ENCODE measurements around the gene ATF6B.

Gene ATF6B

DNA sequence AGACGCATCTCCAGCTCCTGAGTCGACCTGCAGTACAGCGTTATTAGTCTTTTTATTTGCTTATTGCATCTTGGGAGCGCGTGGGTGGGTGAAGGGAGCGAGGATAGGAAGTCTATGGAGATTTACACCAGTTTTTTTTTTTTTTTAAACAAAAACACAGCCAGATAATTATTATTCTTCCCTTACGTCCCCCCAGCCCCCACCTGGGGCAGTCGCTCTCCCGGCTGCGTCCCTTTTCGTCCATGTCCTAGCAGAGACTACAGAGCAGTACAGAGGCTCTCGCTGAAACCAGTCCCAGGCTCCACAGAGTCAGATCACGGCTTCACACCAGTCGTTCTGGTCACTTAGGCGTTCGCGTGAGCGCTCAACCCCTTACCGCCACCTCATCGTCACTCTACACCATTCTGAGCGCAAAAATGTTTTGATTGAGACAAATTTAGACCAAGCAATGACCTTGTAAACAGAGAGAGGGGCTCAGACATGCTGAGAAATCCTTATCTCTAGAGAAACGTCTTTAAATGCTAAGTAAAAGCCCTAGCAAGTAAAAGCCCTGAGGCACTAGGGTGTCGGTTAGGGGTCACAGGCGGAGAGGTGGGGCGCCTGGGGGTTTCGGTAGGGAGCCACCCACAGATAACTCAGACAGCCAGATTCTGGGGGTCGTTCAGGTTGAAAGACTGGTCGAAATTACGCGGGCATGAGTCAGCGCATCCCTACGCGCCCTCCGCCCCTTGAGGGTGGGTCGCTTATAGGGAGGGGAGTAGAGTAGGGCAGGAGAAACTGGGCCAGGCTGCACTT is 24.9 kb upstream of the ATF6B start:
- Histone ChIP-seq H3K27me3 (replicated peaks) (no peaks in the 10 kb centered on the region), H3K4me3 (ENCODE audit: low read depth, low read length) (peak overlapping the region; percentile 86), H3K27ac (peak overlapping the region; percentile 80), H3K36me3 (replicated peaks) (peaks cover 6% of the 10 kb centered on the region)
- TF ChIP-seq, protein P1, sequence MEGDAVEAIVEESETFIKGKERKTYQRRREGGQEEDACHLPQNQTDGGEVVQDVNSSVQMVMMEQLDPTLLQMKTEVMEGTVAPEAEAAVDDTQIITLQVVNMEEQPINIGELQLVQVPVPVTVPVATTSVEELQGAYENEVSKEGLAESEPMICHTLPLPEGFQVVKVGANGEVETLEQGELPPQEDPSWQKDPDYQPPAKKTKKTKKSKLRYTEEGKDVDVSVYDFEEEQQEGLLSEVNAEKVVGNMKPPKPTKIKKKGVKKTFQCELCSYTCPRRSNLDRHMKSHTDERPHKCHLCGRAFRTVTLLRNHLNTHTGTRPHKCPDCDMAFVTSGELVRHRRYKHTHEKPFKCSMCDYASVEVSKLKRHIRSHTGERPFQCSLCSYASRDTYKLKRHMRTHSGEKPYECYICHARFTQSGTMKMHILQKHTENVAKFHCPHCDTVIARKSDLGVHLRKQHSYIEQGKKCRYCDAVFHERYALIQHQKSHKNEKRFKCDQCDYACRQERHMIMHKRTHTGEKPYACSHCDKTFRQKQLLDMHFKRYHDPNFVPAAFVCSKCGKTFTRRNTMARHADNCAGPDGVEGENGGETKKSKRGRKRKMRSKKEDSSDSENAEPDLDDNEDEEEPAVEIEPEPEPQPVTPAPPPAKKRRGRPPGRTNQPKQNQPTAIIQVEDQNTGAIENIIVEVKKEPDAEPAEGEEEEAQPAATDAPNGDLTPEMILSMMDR (IDR thresholded peaks at IDR 0.05; ENCODE audit: low read depth, low read length, missing control alignments): no peak
- in situ Hi-C loops (cut with HindIII; ENCODE audit: low pct_ligation_motif_present, low sequenced_read_pairs): no loop called here
- DNase-seq: peak; percentile 58

DNA sequence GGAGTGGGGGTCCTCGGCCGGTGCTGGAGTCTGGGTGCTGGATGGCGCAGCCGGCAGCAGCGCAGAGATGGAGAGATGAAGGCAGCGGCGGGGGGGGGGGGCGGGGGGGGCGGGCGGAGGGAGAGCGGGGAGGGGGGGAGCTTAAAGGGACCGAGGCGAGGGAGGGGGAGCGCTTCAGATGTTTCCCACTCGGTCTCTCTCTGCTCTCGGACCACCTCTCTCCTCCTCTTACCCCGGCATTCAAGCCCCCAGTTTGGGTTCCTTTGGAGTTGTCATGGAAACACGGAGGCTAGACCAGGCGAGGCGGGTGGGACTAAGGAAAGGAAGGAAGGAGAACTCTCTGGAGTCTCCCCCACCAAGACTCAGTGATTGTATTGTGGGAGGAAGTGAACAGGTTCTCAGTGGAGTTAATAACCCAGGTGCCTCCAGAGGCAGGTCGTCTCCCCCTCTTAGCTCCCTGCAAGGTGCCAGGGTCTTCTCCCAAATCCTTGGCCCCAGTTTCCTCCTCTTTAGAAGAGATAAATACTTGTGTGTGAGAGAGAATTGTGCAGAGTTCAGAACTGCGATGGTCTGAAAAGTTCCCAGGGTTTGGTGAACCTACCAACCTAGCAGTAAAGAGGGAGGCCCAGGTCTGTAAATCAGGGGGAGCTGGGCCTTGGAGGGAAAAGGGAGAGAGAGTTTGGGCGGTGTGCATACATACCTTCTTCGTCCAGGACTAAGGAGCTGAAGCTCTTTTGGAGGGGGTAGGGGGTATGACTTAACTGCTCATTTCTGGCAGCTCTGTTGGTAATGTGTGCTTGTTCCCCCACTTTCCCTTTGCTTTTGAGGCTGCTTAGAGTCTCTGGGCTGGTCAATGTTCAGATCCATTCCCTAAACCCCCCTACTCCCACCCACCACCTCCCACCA is 24.1 kb upstream of the ATF6B start, which contains the start of gene PRRT1:
Gene PRRT1, minus strand, starts transcription at position 77 of the 906 bp plus-strand sequence. CDS start 112 bp downstream, outside the sequence.
- Histone ChIP-seq H3K27ac (peak within 1 kb of the TSS; percentile 80), H3K4me3 (ENCODE audit: low read depth, low read length) (peak within 1 kb of the TSS; percentile 86), H3K36me3 (replicated peaks) (peaks cover 4% of the 10 kb centered on the region), H3K27me3 (replicated peaks) (no peaks in the 10 kb centered on the region)
- in situ Hi-C loops (cut with HindIII; ENCODE audit: low pct_ligation_motif_present, low sequenced_read_pairs): no loop called here
- DNase-seq: no peak
- TF ChIP-seq, protein P1 (IDR thresholded peaks at IDR 0.05; ENCODE audit: low read depth, low read length, missing control alignments): no peak

DNA sequence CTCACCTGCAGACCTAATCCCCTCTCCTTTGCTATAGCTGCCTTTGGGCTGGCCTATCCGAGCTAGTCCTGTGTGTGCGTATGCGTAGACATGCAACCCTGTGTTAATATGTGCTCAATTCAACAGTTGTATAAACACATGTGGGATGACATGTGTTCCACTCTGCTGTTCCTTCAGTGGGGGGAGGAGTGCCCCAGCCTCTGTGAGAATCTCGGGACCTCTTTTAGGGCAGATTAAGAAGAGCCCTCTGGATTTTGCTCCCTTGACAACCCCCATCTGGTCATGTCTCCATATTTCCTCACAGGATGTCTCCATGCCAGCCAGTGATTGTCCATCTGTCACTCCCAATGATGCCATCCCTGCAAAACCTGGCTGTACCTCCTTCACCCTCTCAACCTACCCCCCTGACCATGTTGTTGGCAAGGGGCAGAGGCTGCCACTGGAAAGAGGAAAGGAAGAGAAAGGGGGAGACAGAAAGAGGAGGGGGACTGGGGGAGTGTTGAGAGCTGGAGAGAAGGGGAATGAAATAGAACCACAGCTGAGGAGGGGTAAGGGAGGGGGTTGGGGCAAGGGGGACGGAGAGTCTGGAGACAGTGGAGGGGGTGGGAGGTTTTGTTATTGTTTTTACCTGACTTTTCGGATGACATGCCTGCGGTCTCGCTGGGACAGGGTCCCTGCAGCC is 23.3 kb upstream of the ATF6B start:
- Histone ChIP-seq H3K36me3 (replicated peaks) (peaks cover 2% of the 10 kb centered on the region), H3K4me3 (ENCODE audit: low read depth, low read length) (peak overlapping the region; percentile 39), H3K27me3 (replicated peaks) (no peaks in the 10 kb centered on the region), H3K27ac (no peak overlapping the region)
- in situ Hi-C loops (cut with HindIII; ENCODE audit: low pct_ligation_motif_present, low sequenced_read_pairs): no loop called here
- TF ChIP-seq, protein P1 (IDR thresholded peaks at IDR 0.05; ENCODE audit: low read depth, low read length, missing control alignments): no peak
- DNase-seq: no peak

DNA sequence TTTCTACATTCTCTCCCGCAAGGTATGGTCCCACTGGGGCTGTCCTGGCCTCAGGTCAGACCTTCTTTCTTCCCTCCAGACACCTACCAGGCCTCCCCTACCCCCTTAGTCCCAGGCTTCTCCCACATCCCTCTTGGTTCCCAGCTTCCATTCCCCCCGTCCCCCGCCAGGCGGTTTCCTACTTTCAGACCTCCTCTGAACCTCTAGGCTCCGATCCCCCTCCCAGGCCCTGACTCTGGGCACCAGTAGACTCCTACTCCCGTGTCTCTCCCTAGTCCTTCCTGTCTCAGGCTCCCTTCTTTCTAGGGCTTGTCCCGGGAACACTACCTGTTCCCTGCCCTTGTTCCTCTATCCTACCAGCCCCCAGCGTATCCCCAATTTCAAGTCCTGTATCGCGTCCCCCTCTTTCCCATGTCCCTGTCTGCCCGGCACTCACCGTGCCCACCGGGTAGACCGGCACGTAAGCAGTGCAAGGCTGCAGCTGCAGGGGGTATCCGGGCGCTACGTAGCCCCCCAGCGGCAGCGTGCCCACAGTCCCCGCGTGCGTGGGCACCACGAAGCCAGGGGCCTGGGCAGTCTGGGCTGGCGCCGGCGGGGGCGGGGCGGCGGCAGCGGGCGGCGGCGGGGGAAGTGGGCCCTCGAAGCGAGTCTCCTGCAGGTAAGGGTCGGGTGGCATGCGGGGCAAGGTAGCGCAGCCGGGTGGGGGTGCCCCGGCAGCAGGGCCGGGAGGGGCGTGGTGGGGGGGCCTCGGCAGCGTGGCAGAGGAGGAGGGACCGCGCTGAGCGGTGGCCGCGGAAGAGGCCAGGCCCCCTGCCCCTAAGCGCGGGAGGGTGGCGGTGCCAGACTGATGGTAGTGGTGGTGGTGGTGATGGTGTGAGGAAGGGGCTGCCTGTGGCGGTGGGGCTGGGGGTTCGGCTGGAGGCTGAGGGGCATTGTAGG is 22.2 kb upstream of the ATF6B start:
- H3K27ac ChIP-seq: no peak overlapping the region
- no peak for DNase-seq
- no peaks in the 10 kb centered on the region for H3K27me3 ChIP-seq (replicated peaks)
- in situ Hi-C loops (cut with HindIII; ENCODE audit: low pct_ligation_motif_present, low sequenced_read_pairs): no loop called here
- H3K4me3 ChIP-seq (ENCODE audit: low read depth, low read length): no peak overlapping the region
- TF ChIP-seq, protein P1 (IDR thresholded peaks at IDR 0.05; ENCODE audit: low read depth, low read length, missing control alignments): no peak
- no peaks in the 10 kb centered on the region for H3K36me3 ChIP-seq (replicated peaks)

Data from brain microvascular endothelial cell (primary cell).